ENCODE results near the gene SLC25A4. TPM values are rescaled to one million over a fixed set of nuclear protein-coding genes. Genes with fewer than 3 reads are reported as not detected.

Gene SLC25A4
- total and polyA plus RNA-seq, 2 of the 4 experiments (the other 2 are of a cell fraction) = 16.0 to 21.6 TPM

- in situ Hi-C loops (cut with MboI; ENCODE audit: low sequenced_read_pairs) (no loop called here), dilution Hi-C loops (cut with HindIII; ENCODE audit: low sequenced_read_pairs, unreplicated experiment) (no loop called here), intact Hi-C loops (cut with micrococcal nuclease) (no loop called here)
- Histone ChIP-seq H4K5ac (ENCODE audit: low read depth, low read length) (no peak overlapping the region), H2AK9ac (replicated peaks; ENCODE audit: low read depth, low read length, poor library complexity) (no peak overlapping the region), H2BK120ac (ENCODE audit: low read depth, low read length) (no peak overlapping the region), H3K9me3 (ENCODE audit: control insufficient read depth, insufficient read depth, low read length) (no peaks in the 10 kb centered on the region), H3K9ac (ENCODE audit: low read depth, low read length) (no peak overlapping the region), H3K79me1 (ENCODE audit: low read depth in 1 of 2, low read length in 2 of 2) (peaks cover 0 to 4% of the 10 kb centered on the region in 2 experiments; a peak in 3 of 4 replicates), H3K23ac (ENCODE audit: low read depth, low read length) (no peak overlapping the region), H2AFZ (replicated peaks; ENCODE audit: low read length, poor library complexity) (no peak overlapping the region), H2BK15ac (ENCODE audit: low read depth, low read length) (no peak overlapping the region), H2AK5ac (ENCODE audit: low read depth, low read length) (no peak overlapping the region), H3K14ac (replicated peaks; ENCODE audit: low read depth, low read length) (no peak overlapping the region), H3K18ac (ENCODE audit: low read depth, low read length) (no peak overlapping the region), H3K4me1 (ENCODE audit: control insufficient read depth, insufficient read depth, low read length) (peaks cover 2% of the 10 kb centered on the region; the same call in 1 of the 2 replicates), H4K8ac (ENCODE audit: low read depth in 2 of 2, low read length in 2 of 2) (no peak overlapping the region), H3K36me3 (ENCODE audit: control insufficient read depth, insufficient read depth, low read length) (peaks cover 11% of the 10 kb centered on the region), H2BK5ac (ENCODE audit: low read depth, low read length, poor library complexity, severe bottlenecking) (no peak overlapping the region), H3K4me2 (ENCODE audit: low read depth, low read length) (no peak overlapping the region), H3K4ac (ENCODE audit: low read depth, low read length) (no peak overlapping the region), H3K4me3 (ENCODE audit: insufficient read depth, low read depth, low read length) (no peak overlapping the region), H4K91ac (ENCODE audit: insufficient read depth, low read depth, low read length) (no peak overlapping the region), H2BK20ac (ENCODE audit: low read depth, low read length) (no peak overlapping the region), H3K56ac (ENCODE audit: extremely low read depth, insufficient read depth, low read length) (no peak overlapping the region), H3K9me1 (ENCODE audit: insufficient read depth, low read length) (no peaks in the 10 kb centered on the region), H3K27me3 (ENCODE audit: control insufficient read depth, insufficient read depth, low read length) (no peaks in the 10 kb centered on the region), H3K27ac (ENCODE audit: insufficient read depth, low read length) (no peak overlapping the region), H4K20me1 (ENCODE audit: insufficient read depth, low read length) (0 out of 2 replicates have a peak, but pooled peaks cover 3% of the 10 kb centered on the region)
- DNase-seq = no peak
- ATAC-seq (ENCODE audit: low read depth) = no peak
- TF ChIP-seq RAD21 (IDR thresholded peaks at IDR 0.05; ENCODE audit: low read length) (no peak), POLR2A (IDR thresholded peaks at IDR 0.05; ENCODE audit: low read depth, low read length) (no peak), USF2 (IDR thresholded peaks at IDR 0.05; ENCODE audit: low read depth, low read length) (no peak), RFX5 (IDR thresholded peaks at IDR 0.05; ENCODE audit: low read depth, low read length) (no peak), MAFK (IDR thresholded peaks at IDR 0.05; ENCODE audit: low read depth, low read length) (no peak), BHLHE40 (IDR thresholded peaks at IDR 0.05; ENCODE audit: low read depth, low read length) (no peak), FOS (IDR thresholded peaks at IDR 0.05; ENCODE audit: low read depth, low read length) (no peak), NFE2L2 (IDR thresholded peaks at IDR 0.05; ENCODE audit: low read depth, low read length) (no peak)
- BruUV-seq (replicated peaks) = no TSS peak
- ChIA-PET CTCF (interaction anchor here (0.6 kb wide), 1 partner anchor 10 kb away, joined by 5 read pairs; no protein-coding TSS in a partner anchor), POLR2A (ENCODE audit: unreplicated experiment) (no interaction called here)
- WGBS, 2 experiments (ENCODE audit: extremely low coverage in 2 of 2, insufficient read length in 1 of 2) = no CpG with 5 or more reads among the region's 2 CpGs
Measured at GRCh38 chr4:185171373-185172071, 28.5 kb downstream of the SLC25A4 start.

All from IMR-90 (cell line).